Middle frontal gyrus (tissue), 1 donor: ENCODE data around the gene GPX1.
"Not testable (repeated sequence)": the region's sequence is repeated elsewhere in the genome, so short reads cannot be mapped to it uniquely, and the experiment has no call there.

Experiments
- DNase-seq: peaks from one replicate; pipeline ENCODE4 v3.0.0-alpha.2; 2015; ENCODE audit warnings: low spot score; ENCODE audit errors: extremely low spot score

Gene GPX1

GRCh38 chr3:49357443-49358216 is 523 bp downstream of the GPX1 start:
- not testable (repeated sequence) for DNase-seq

- DNase-seq = not testable (repeated sequence)
These were observed 1.1 kb downstream of the GPX1 start for GRCh38 chr3:49357095-49357442.

GRCh38 chr3:49352890-49353421 is 5.2 kb downstream of the GPX1 start:
- DNase-seq = no peak

GRCh38 chr3:49352281-49352680 is 5.9 kb downstream of the GPX1 start:
- no peak for DNase-seq

GRCh38 chr3:49351521-49352011 is 6.6 kb downstream of the GPX1 start:
- DNase-seq = no peak

GRCh38 chr3:49349348-49350114 is 8.6 kb downstream of the GPX1 start:
- no peak for DNase-seq

- DNase-seq = not testable (repeated sequence)
These were observed 9.8 kb downstream of the GPX1 start for GRCh38 chr3:49348361-49348760.

- DNase-seq = no peak
These were observed 11.3 kb downstream of the GPX1 start for GRCh38 chr3:49346797-49347251.

- DNase-seq = no peak
These were observed 15.0 kb downstream of the GPX1 start for GRCh38 chr3:49343163-49343562.

- no peak for DNase-seq
These were observed 16.2 kb downstream of the GPX1 start for GRCh38 chr3:49341996-49342395.

- peak; percentile 69 for DNase-seq
These were observed 18.0 kb downstream of the GPX1 start, which contains the start of gene USP4 for GRCh38 chr3:49339941-49340800. Gene USP4, minus strand, starts transcription at chr3:49340053. Its CDS starts 29 bp downstream, at chr3:49340024.

- no peak for DNase-seq
These were observed 18.6 kb downstream of the GPX1 start for GRCh38 chr3:49339581-49339940.

GRCh38 chr3:49333916-49334633 is 24.1 kb downstream of the GPX1 start:
- DNase-seq = no peak

- no peak for DNase-seq
These were observed 25.1 kb downstream of the GPX1 start for GRCh38 chr3:49333091-49333490.

- no peak for DNase-seq
These were observed 29.0 kb downstream of the GPX1 start for GRCh38 chr3:49329186-49329585.

- not testable (repeated sequence) for DNase-seq
These were observed 29.8 kb downstream of the GPX1 start for GRCh38 chr3:49328350-49328749.

- no peak for DNase-seq
These were observed 30.7 kb downstream of the GPX1 start for GRCh38 chr3:49327485-49327884.

GRCh38 chr3:49324768-49325167 is 33.4 kb downstream of the GPX1 start:
- no peak for DNase-seq

- DNase-seq = no peak
These were observed 41.3 kb downstream of the GPX1 start for GRCh38 chr3:49316696-49317457.
